OCI-LY1 (cell line): ENCODE data around the gene TRIM27.

ENCODE experiments used
- EZH2 ChIP-seq: fragments of 200-600 bp; sonication (generic), shearing (Covaris generic); IDR thresholded peaks from 2 replicates; pipeline ENCODE4 v1.8.0; 2017; ENCODE audit warnings: borderline replicate concordance, mixed run types, mild to moderate bottlenecking, antibody characterized with exemption, low read length, moderate library complexity, mixed read lengths
- TF ChIP-seq, protein P1 (sequence below): fragments of 200-600 bp; sonication (generic), shearing (Covaris generic); IDR thresholded peaks from 2 replicates; pipeline ENCODE4 v1.5.1; 2017; ENCODE audit warnings: mild to moderate bottlenecking, antibody characterized with exemption, low read length, moderate library complexity, mixed read lengths

DNA sequence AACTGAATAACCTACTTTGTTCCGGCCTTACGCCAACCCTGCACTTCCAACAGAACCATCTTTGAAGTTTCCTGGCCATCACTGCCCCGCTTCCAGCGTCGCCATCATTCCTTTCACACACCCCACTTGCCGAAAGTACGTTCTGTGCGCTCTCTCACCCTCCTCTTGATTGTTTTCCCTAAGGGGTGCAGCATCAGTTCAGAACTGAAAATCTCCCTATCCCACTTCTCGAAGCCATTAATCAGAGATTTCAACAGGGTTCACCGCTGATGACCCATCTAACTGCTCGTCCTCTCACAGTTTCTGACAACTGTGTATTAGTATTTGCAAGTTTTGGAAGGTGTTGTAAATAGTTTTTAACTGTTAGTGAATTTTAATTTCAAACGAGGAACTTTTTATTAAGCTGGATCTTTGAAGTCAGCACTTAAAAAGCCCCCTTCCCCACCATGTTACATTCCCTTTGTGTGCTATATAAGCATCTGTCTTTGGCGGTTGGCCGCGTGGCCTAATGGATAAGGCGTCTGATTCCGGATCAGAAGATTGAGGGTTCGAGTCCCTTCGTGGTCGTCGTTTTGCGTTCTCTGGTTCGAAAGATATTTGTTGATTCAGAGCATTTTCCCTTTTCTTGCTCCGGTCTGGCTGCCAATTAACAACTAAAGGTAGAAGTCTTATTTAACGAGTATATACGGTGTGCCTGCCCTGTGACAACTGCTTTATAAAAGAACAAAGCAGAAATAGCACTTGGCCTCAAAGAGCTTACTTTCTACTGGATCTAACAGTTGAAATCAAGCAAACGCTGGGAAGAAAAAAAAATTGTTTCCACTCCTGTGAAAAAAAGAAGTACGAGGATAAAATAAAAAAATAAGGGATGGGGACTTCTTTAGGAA is 42.6 kb downstream of the TRIM27 start:
- no peak for TF ChIP-seq EZH2
- TF ChIP-seq, protein P1, sequence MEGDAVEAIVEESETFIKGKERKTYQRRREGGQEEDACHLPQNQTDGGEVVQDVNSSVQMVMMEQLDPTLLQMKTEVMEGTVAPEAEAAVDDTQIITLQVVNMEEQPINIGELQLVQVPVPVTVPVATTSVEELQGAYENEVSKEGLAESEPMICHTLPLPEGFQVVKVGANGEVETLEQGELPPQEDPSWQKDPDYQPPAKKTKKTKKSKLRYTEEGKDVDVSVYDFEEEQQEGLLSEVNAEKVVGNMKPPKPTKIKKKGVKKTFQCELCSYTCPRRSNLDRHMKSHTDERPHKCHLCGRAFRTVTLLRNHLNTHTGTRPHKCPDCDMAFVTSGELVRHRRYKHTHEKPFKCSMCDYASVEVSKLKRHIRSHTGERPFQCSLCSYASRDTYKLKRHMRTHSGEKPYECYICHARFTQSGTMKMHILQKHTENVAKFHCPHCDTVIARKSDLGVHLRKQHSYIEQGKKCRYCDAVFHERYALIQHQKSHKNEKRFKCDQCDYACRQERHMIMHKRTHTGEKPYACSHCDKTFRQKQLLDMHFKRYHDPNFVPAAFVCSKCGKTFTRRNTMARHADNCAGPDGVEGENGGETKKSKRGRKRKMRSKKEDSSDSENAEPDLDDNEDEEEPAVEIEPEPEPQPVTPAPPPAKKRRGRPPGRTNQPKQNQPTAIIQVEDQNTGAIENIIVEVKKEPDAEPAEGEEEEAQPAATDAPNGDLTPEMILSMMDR: no peak
